CD14-positive monocyte (primary cell): Measurements from ENCODE around the gene TAF13. TPM values are rescaled to one million over a fixed set of nuclear protein-coding genes. Genes with fewer than 3 reads are reported as not detected.

Experiments
- DNase-seq, 3 donors: peaks; one replicate each; pipeline ENCODE4 v3.0.0-alpha.2; 2011 to 2022
- H2AFZ ChIP-seq: 2 replicates; pipeline ENCODE4 v1.6.0; 2012; ENCODE audit warnings: mild to moderate bottlenecking, low read depth, low read length, inconsistent platforms; ENCODE audit not compliant: insufficient read depth, poor library complexity, severe bottlenecking
- H3K27ac ChIP-seq, 2 donors: 1 replicate in 1 of 2; 2 replicates in 1 of 2; pipeline ENCODE4 v1.5.1; 2012 to 2013; ENCODE audit warnings: low read length in 2 of 2, control low read depth in 1 of 2, inconsistent platforms in 1 of 2, low read depth in 1 of 2, mild to moderate bottlenecking in 1 of 2
- H3K27me3 ChIP-seq, 2 donors: one replicate each; pipeline versions ENCODE4 v1.6.0 to v1.6.1; 2011 to 2013; ENCODE audit warnings: low read length in 2 of 2; ENCODE audit not compliant: control insufficient read depth in 2 of 2, insufficient read depth in 2 of 2
- H3K36me3 ChIP-seq, 2 donors: replicated peaks in 1 of 2; 1 replicate in 1 of 2; 2 replicates in 1 of 2; pipeline versions ENCODE4 v1.5.1 to v1.6.1; 2012 to 2013; ENCODE audit warnings: low read length in 2 of 2, control low read depth in 1 of 2, inconsistent platforms in 1 of 2, mild to moderate bottlenecking in 1 of 2; ENCODE audit not compliant: insufficient read depth in 2 of 2, control insufficient read depth in 1 of 2
- H3K4me1 ChIP-seq, 2 donors: 1 replicate in 1 of 2; 2 replicates in 1 of 2; pipeline versions ENCODE4 v1.5.1 to v1.6.1; 2012 to 2013; ENCODE audit warnings: low read length in 2 of 2, control low read depth in 1 of 2, inconsistent platforms in 1 of 2, mild to moderate bottlenecking in 1 of 2, moderate library complexity in 1 of 2; ENCODE audit not compliant: insufficient read depth in 2 of 2, control insufficient read depth in 1 of 2
- H3K4me2 ChIP-seq: replicated peaks from 2 replicates; pipeline ENCODE3; 2012; ENCODE audit warnings: low read length, moderate library complexity, mild to moderate bottlenecking; ENCODE audit not compliant: poor library complexity, severe bottlenecking; ENCODE audit errors: extremely low read depth
- H3K4me3 ChIP-seq, 3 experiments: fragments of 200-600 bp in 1 of 3; sonication (generic) in 1 of 3; replicated peaks in 1 of 3; 1 replicate in 2 of 3; 2 replicates in 1 of 3; pipeline ENCODE4 v1.5.1; 2011 to 2013; ENCODE audit warnings: low read length in 3 of 3, mild to moderate bottlenecking in 3 of 3, control low read depth in 2 of 3, low read depth in 2 of 3, inconsistent platforms in 1 of 3, moderate library complexity in 1 of 3
- H3K79me2 ChIP-seq: 2 replicates; pipeline ENCODE4 v1.6.0; 2012; ENCODE audit warnings: mild to moderate bottlenecking, control low read depth, inconsistent platforms, low read length, moderate library complexity; ENCODE audit not compliant: insufficient read depth
- H3K9ac ChIP-seq: 2 replicates; pipeline ENCODE4 v1.6.0; 2017; ENCODE audit warnings: low read length, mild to moderate bottlenecking; ENCODE audit not compliant: insufficient read depth, poor library complexity, severe bottlenecking
- H3K9me3 ChIP-seq, 2 donors: replicated peaks in 1 of 2; 1 replicate in 1 of 2; 2 replicates in 1 of 2; pipeline versions ENCODE4 v1.5.1 to v1.6.1; 2012 to 2013; ENCODE audit warnings: low read length in 2 of 2, control low read depth in 1 of 2; ENCODE audit not compliant: control insufficient read depth in 1 of 2, insufficient read depth in 1 of 2
- H4K20me1 ChIP-seq: 2 replicates; pipeline ENCODE4 v1.6.0; 2012; ENCODE audit warnings: mild to moderate bottlenecking, low read length, control low read depth, moderate library complexity; ENCODE audit not compliant: insufficient read depth
- H3K27ac Mint-ChIP-seq, 7 donors: one replicate each; pipeline ENCODE4 v1.8.0; 2020; ENCODE audit warnings: mild to moderate bottlenecking in 7 of 7, mixed read lengths in 7 of 7, moderate library complexity in 6 of 7, inconsistent platforms in 2 of 7
- H3K27me3 Mint-ChIP-seq, 3 donors: one replicate each; pipeline ENCODE4 v1.8.0; 2021 to 2022; ENCODE audit warnings: low read depth in 3 of 3, mild to moderate bottlenecking in 3 of 3, mixed read lengths in 3 of 3, moderate library complexity in 3 of 3, inconsistent platforms in 1 of 3
- H3K36me3 Mint-ChIP-seq, 2 donors: one replicate each; pipeline ENCODE4 v1.8.0; 2020; ENCODE audit warnings: mixed read lengths in 2 of 2, inconsistent platforms in 1 of 2, mild to moderate bottlenecking in 1 of 2
- H3K4me1 Mint-ChIP-seq: one replicate; pipeline ENCODE4 v1.8.0; 2020; ENCODE audit warnings: mild to moderate bottlenecking, mixed read lengths
- H3K4me3 Mint-ChIP-seq, 2 donors: one replicate each; pipeline ENCODE4 v1.8.0; 2020; ENCODE audit warnings: mild to moderate bottlenecking in 2 of 2, mixed read lengths in 2 of 2, moderate library complexity in 1 of 2
- H3K9me3 Mint-ChIP-seq, 7 donors: one replicate each; pipeline ENCODE4 v1.8.0; 2020 to 2022; ENCODE audit warnings: mixed read lengths in 7 of 7, mild to moderate bottlenecking in 6 of 7, moderate library complexity in 6 of 7, inconsistent platforms in 2 of 7
- WGBS: methylation state at CpG from one replicate; pipeline ENCODE4 v1.1.5; 2013; ENCODE audit warnings: missing lambda C conversion rate; ENCODE audit not compliant: insufficient coverage; 5-methylcytosine and 5-hydroxymethylcytosine counted together
- intact Hi-C, 2 donors: fragments of 100-400 bp; cut with micrococcal nuclease; formaldehyde crosslinking; loops; one replicate each; pipeline versions ENCODE4 v1.15.0 to v1.15.1; 2023
- polyA plus RNA-seq, 3 donors: library from polyadenylated mRNA; depleted of rRNA in 1 of 3; unstranded in 2 of 3; stranded (reverse) in 1 of 3; fragments of 300-500 nt in 2 of 3; fragments of >200 nt in 1 of 3; fragmentation: Illumina TruSeq in 2 of 3; gene quantifications; 1 replicate in 2 of 3; 2 replicates in 1 of 3; pipeline ENCODE4 v1.2.3, GENCODE V29; 2012 to 2021
- TF ChIP-seq, protein P1 (sequence below): fragments of 200-600 bp; IDR thresholded peaks from one replicate; pipeline ENCODE4 v1.8.0; 2022; ENCODE audit warnings: antibody characterized with exemption, mild to moderate bottlenecking

The TAF13 gene
- polyA plus RNA-seq, 3 donors, result 1.2 to 17.7 (median 5.2) TPM

DNA sequence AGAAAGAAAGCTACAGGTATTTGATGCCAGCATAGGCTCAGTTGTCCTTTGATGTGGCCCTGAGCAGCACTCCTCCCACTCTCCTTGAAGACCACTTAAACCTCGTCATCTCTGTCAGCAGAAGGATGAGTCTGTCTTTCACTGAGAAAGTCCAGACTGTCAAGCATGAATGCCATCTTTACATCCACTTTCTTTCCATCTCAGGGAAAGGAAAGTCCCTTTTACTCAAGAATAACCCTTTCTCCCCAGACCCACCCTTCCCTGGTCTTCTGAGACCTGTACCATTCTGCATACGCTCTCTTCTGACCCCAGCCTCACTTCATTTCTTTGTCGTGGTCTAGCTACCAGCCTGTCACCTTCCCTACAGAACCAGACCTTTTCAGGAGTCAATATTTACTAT, 34.1 kb upstream of the TAF13 start:
- H3K27ac ChIP-seq, result no peak overlapping the region
- H3K9ac ChIP-seq, result no peak overlapping the region
- H3K79me2 ChIP-seq, result no peaks in the 10 kb centered on the region
- no peak overlapping the region for H2AFZ ChIP-seq
- no peak overlapping the region for H3K4me3 ChIP-seq
- no peaks in the 10 kb centered on the region for H3K36me3 ChIP-seq
- Mint-ChIP-seq H3K27ac (peak overlapping the region in 1 of 7 donors; percentile 22), H3K9me3 (peaks cover 0 to 14% (median 6%) of the 10 kb centered on the region in 7 donors), H3K4me1 (peaks cover 44% of the 10 kb centered on the region), H3K36me3 (peaks cover 3 to 12% of the 10 kb centered on the region in 2 donors), H3K4me3 (peak overlapping the region in 1 of 2 donors; percentile 8), H3K27me3 (peaks cover 26 to 35% (median 29%) of the 10 kb centered on the region in 3 donors)
- no peaks in the 10 kb centered on the region for H4K20me1 ChIP-seq
- H3K4me2 ChIP-seq, result no peak overlapping the region
- intact Hi-C loops, result loop anchor here (5.0 to 10.0 kb wide), 2 partner anchors 68 to 145 kb away; partner anchors contain the start of genes CLCC1 (in 2 of the 2) and WDR47 (in 2 of the 2)
- H3K4me1 ChIP-seq, result peaks cover 35 to 36% of the 10 kb centered on the region in 2 donors
- 90% methylated on average over 3 of the region's 3 CpGs for WGBS
- H3K27me3 ChIP-seq, result peaks cover 17 to 19% of the 10 kb centered on the region in 2 donors
- no peak for DNase-seq
- TF ChIP-seq, protein P1, sequence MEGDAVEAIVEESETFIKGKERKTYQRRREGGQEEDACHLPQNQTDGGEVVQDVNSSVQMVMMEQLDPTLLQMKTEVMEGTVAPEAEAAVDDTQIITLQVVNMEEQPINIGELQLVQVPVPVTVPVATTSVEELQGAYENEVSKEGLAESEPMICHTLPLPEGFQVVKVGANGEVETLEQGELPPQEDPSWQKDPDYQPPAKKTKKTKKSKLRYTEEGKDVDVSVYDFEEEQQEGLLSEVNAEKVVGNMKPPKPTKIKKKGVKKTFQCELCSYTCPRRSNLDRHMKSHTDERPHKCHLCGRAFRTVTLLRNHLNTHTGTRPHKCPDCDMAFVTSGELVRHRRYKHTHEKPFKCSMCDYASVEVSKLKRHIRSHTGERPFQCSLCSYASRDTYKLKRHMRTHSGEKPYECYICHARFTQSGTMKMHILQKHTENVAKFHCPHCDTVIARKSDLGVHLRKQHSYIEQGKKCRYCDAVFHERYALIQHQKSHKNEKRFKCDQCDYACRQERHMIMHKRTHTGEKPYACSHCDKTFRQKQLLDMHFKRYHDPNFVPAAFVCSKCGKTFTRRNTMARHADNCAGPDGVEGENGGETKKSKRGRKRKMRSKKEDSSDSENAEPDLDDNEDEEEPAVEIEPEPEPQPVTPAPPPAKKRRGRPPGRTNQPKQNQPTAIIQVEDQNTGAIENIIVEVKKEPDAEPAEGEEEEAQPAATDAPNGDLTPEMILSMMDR, result no peak
- peaks cover 0 to 10% of the 10 kb centered on the region in 2 donors for H3K9me3 ChIP-seq

DNA sequence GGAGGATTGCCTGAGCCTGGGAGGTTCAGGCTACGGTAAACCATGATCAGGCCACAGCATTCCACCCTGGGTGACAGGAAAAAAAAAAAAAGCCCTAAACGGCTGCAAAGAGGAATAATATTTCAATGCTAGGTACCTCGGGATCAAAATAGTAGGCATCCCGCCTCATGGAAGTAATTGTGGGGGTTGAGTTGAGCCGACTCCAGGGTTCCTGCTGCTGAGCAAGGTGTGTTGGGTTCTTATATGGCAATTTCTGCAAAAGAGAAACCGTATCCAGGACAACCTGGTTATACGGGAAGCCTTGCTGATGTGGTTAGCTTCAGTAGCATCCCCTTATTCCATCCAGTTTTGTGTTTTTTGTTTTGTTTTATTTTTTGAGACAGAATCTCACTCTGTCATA, 32.0 kb upstream of the TAF13 start:
- H3K4me2 ChIP-seq, result no peak overlapping the region
- 85% methylated on average over 5 of the region's 7 CpGs for WGBS
- no peaks in the 10 kb centered on the region for H3K9me3 ChIP-seq
- no peaks in the 10 kb centered on the region for H3K79me2 ChIP-seq
- intact Hi-C loops, result no loop called here
- H3K4me3 Mint-ChIP-seq, result peak overlapping the region in 1 of 2 donors; percentile 14
- H3K27me3 Mint-ChIP-seq, result peaks cover 6 to 15% (median 10%) of the 10 kb centered on the region in 3 donors
- TF ChIP-seq, protein P1, result no peak
- no peak overlapping the region for H3K4me3 ChIP-seq
- no peaks in the 10 kb centered on the region for H3K36me3 ChIP-seq
- peaks cover 24 to 26% of the 10 kb centered on the region in 2 donors for H3K4me1 ChIP-seq
- peaks cover 0 to 3% (median 0%) of the 10 kb centered on the region in 7 donors for H3K9me3 Mint-ChIP-seq
- H3K36me3 Mint-ChIP-seq, result peaks cover 3 to 6% of the 10 kb centered on the region in 2 donors
- no peak overlapping the region for H3K9ac ChIP-seq
- no peak overlapping the region for H3K27ac Mint-ChIP-seq
- H3K27me3 ChIP-seq, result peaks cover 0 to 2% of the 10 kb centered on the region in 2 donors
- peaks cover 35% of the 10 kb centered on the region for H3K4me1 Mint-ChIP-seq
- no peak overlapping the region for H3K27ac ChIP-seq
- H4K20me1 ChIP-seq, result no peaks in the 10 kb centered on the region
- DNase-seq, result no peak
- H2AFZ ChIP-seq, result no peak overlapping the region
